HG03558 (cell line): ENCODE results near the gene TGFBRAP1.
A peak's percentile ranks its signal among the peaks of the same experiment; 100 is the strongest.
"Not testable (repeated sequence)": the region's sequence is repeated elsewhere in the genome, so short reads cannot be mapped to it uniquely, and the experiment has no call there.

Experiments
- ATAC-seq: cut with Tn5 transposase; IDR thresholded peaks from one replicate; pipeline ENCODE4 v1.9.1; 2021; ENCODE audit warnings: moderate number of reproducible peaks; ENCODE audit not compliant: unreplicated experiment; ENCODE audit errors: extremely low read depth

TGFBRAP1 gene

DNA sequence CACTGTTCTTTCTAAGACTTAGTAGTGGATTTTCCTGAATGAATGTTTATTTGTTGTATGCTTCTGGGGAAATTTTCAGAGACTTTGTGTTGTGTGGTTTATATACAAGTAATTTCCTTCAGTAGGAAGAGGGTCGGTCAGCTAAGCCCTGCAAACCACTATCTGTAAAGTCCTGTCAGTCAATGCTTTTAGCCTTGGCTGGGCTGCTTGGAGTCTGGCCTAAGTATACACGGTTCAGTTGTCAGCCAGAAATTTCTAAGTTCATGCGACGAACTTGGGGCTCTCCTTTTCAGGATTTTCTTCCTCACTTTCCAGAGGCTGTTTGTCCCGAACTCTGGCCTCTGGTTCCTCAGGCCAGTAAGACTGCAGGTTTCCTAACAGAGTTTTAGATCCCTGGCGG is 29.1 kb upstream of the TGFBRAP1 start:
- ATAC-seq, result no peak

GRCh38 chr2:105357122-105357521 is 27.6 kb upstream of the TGFBRAP1 start:
- no peak for ATAC-seq

- no peak for ATAC-seq
Observed at GRCh38 chr2:105344704-105345345, 15.3 kb upstream of the TGFBRAP1 start.

DNA sequence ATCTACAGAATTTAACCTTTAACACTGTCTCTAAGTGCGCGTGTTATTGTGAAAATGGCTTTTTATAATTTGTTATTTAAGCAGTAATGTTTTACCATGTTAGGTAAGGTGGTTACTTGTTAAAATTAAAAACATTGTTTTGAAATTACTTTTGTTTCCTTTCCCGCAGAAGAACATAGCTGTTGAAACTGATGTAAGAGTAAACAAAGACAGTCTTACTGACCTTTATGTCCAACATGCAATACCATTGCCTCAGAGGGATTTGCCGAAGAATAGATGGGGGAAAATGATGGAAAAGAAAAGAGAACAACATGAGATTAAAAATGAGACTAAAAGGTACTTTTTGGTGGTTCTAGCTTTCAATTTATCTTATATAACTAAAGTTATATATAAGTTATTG is 9.9 kb upstream of the TGFBRAP1 start:
- no peak for ATAC-seq

GRCh38 chr2:105338020-105338385 is 8.5 kb upstream of the TGFBRAP1 start:
- peak; percentile 8 for ATAC-seq

GRCh38 chr2:105337122-105338019 is 7.8 kb upstream of the TGFBRAP1 start, which contains the start of gene C2orf49:
Gene C2orf49 (plus strand): TSS chr2:105337540. CDS start chr2:105337588, 48 bp downstream.
- peak; percentile 81 for ATAC-seq

DNA sequence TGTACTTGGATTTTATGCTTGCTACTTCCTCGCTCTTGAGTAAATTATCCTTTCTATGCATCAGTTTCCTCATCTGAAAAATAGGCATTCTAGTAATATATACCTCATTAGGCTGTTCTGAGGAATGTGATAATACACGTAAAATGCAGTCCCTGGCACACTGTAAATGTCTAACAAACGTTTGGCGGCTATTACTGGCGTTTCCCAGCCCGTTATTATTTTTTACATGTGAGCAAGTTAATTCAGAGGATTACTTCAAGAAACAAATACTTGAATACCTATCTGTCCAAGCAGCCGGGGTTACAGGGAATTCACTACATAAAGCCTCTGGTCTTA is 7.2 kb upstream of the TGFBRAP1 start:
- no peak for ATAC-seq

DNA sequence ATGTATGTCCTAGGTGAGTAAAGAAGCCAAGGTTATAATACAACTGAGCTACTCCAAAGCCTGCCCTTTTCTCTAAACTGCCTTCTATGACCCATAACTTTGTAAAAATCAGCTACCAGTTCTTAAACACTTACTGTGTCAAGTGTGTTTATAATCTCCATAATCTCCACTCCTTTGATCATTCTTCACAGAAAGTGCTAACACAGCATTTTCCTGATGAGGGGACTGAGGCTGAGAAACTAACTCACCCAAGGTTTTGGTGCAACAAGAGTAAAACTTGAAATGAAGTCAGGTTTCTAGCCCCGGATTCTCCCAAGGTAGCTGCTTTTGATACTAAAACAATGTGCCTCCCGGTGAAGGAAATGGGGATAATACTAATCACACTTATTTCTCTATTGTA is 5.9 kb upstream of the TGFBRAP1 start:
- ATAC-seq, result no peak

GRCh38 chr2:105334211-105334610 is 4.7 kb upstream of the TGFBRAP1 start:
- ATAC-seq, result no peak

DNA sequence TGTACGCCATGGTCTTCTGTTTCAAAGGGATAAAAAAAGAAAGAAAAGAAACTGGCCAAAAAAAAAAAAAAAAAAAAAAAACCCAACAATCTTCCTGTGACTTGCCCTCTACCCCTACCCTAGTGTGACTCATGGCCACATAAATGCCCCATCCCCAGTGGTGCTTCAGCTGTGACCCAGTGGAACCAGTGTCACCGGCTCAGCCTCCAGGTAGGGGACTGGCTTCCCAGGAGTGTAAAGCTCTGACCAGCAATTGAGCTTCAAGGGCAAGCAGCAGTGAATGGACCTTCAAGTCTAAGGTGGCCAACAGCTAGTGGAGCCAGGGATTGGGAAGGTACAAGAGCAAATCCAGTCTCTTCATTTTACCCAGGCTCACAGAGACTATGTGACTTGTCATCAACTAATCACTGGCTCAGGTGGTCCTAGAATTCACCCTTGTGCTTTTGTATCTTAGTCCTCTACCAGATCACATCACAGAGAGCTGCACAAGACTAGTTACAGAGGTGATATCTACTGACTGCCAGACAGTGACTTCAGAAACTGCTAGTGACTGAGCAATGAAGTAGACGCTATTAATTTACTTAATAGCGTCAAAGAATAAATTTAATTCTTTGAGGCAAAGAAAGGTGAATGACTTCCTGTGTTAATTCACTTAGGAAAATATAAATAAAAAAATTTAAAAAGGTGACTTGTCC is 1.3 kb upstream of the TGFBRAP1 start:
- no peak for ATAC-seq

DNA sequence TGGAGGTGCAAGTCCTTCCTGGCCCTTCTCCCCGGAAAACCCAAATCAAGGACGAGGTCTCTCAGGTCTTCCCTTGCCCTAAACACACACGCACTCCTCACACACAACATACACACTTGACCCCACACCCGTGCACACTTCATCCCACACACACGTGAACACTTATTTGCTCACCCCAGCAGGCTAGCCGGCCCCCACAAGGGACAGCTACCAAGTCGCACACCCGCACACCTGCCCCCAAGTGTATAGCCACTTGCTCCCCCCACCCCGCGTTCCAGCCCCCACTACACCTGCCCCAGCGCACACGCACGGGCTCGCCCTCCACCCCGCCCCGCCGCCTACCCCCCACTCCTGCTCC is 359 bp downstream of the TGFBRAP1 start:
- no peak for ATAC-seq

GRCh38 chr2:105328281-105329196 is 996 bp downstream of the TGFBRAP1 start:
- ATAC-seq, result no peak

DNA sequence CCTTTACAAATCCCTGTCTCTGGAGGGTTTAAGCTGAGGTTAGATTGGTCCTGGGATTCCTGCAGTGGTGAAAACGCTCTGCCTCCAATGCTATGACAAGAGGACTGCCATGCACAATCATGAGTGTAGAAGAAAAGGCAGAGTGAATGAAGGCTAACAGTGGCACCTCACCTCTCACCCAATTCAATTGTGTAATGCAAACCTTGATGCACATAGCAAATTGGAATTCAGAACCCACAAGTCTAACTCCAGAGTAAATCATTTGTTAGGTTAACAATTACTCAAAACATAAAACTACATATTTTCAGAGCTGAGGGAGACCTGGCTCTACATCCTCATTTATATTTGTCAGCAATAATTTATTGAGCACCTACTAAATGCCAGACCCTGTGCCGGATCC is 1.8 kb downstream of the TGFBRAP1 start:
- ATAC-seq, result no peak

DNA sequence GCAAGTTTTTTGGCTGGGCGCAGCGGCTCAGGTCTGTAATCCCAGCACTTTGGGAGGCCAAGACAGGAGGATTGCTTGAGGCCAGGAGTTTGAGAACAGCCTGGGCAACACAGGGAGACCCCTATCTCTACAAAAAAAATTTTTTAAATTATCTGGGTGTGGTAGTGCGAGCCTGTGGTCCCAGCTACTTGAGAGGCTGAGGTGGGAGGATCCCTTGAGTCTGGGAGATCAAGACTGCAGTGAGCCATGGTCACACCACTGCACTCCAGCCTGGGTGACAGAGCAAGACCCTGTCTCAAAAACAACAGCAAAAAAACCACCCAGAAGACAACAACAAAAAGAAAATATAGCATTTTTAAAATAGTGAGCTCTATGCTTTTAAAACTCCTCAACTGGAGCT is 2.3 kb downstream of the TGFBRAP1 start:
- ATAC-seq, result not testable (repeated sequence)

DNA sequence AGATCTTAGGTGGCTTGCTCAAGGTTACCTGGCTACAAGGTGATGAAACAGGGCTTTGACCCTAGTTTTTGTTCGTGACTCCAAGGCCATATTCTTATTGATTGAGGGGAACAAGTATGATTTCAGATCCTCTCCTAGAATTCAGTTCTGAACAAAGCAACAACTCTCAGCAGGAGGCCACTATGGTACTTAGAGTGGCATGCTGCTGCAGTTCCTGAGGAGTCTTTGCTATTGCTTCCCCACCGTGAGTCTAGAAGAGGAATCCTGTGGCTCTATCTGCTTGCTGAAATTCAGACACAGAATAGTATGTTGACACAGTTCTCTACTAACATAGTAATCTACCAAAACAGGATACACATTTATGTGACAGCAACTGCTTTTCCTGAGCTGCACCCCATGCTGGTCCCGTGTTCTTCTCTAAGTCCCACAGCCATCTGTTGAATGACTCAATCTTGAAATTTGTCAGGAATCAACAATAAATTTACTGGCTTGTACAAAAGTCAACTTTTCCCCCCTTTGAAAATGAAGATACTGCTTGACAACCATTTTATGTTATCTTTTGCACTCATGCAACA is 4.1 kb downstream of the TGFBRAP1 start:
- ATAC-seq, result no peak

DNA sequence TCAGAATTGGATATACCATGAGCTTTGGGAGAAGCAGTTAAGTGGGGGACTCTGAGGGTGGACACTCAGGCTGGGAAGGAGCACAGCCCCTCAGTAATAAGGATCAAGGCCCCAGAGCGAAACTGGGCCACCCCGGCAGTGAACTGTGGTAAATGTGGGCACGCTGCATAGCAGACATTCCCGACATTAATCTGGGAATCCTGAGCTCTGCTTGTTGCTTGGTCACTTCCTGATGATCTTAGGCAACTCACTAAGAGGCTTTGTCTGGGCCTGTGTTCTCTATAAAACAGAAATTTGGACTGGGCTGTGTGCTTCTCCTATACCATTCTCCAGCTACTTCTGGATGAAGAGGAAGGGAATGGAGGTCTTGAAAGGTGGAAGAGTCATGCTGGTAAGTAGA is 4.8 kb downstream of the TGFBRAP1 start:
- ATAC-seq, result no peak

DNA sequence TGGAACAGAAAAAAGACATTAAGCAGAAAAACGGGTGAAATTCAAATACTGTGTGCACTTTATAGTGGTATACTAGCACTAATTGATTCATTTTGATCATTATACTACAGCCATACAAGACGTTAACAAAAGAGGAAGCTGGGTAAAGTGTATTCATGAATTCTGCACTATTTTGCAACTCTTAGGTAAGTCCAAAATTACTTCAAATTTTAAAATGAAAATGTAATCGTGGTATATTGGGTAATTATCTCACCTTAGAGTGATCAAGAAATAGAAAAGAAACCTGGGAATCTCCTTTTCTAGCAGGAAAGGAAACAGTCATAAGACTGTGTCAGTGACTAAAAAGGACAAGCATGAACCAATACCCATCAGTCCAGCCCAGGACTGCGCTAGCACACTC is 5.4 kb downstream of the TGFBRAP1 start:
- ATAC-seq, result no peak

GRCh38 chr2:105323111-105323510 is 6.4 kb downstream of the TGFBRAP1 start:
- ATAC-seq, result no peak

GRCh38 chr2:105321875-105322646 is 7.5 kb downstream of the TGFBRAP1 start:
- no peak for ATAC-seq
